IPS DF 6.9 (cell line): Measurements from ENCODE around the gene TMEM117.

ENCODE experiments used
- DNase-seq: peaks from one replicate; pipeline ENCODE4 v3.0.0-alpha.2; 2013; ENCODE audit warnings: low read depth, low spot score
- H3K27ac ChIP-seq: one replicate; pipeline ENCODE4 v1.5.1; 2013; ENCODE audit warnings: low read length, control low read depth
- H3K27me3 ChIP-seq: 2 replicates; pipeline ENCODE4 v1.6.1; 2013; ENCODE audit warnings: mild to moderate bottlenecking, low read length; ENCODE audit not compliant: control insufficient read depth, insufficient read depth
- H3K36me3 ChIP-seq: 2 replicates; pipeline ENCODE4 v1.6.1; 2013; ENCODE audit warnings: low read length; ENCODE audit not compliant: control insufficient read depth, insufficient read depth
- H3K4me1 ChIP-seq: 2 replicates; pipeline ENCODE4 v1.6.1; 2013; ENCODE audit warnings: low read length; ENCODE audit not compliant: control insufficient read depth, insufficient read depth
- H3K4me3 ChIP-seq: 2 replicates; pipeline ENCODE4 v1.5.1; 2013; ENCODE audit warnings: mild to moderate bottlenecking, low read length
- H3K9me3 ChIP-seq: 2 replicates; pipeline ENCODE4 v1.6.1; 2013; ENCODE audit warnings: low read length, inconsistent platforms; ENCODE audit not compliant: control insufficient read depth, insufficient read depth
- WGBS: extraction: QIAGEN DNeasy Blood & Tissue Kit; methylation state at CpG from one replicate; pipeline ENCODE4 v1.1.7; 2013; ENCODE audit warnings: mixed read lengths, missing lambda C conversion rate; ENCODE audit not compliant: insufficient read length, insufficient coverage; 5-methylcytosine and 5-hydroxymethylcytosine counted together

Gene TMEM117

DNA sequence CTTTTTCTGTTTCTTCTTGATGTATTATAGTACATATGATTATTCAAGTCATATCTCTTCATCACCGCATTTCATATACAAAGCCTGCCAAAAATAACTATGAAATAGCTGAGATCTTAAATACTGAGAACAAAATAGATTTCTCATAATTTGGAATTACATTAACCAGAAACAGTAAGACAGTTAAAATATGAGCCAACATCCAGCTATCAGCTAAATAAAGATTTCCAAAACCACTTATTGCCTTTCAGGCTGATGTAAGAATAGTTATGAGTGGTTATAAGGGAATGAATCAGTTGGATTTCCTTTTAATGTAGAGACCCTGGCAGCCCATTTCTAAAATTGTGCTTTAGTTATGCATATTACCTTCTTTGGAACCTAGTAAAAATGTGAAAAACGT lies 47.4 kb downstream of the TMEM117 start:
- WGBS: no CpG with 5 or more reads among the region's 2 CpGs
- Histone ChIP-seq H3K27me3 (no peaks in the 10 kb centered on the region), H3K36me3 (no peaks in the 10 kb centered on the region), H3K9me3 (no peaks in the 10 kb centered on the region), H3K4me3 (no peak overlapping the region), H3K27ac (no peak overlapping the region), H3K4me1 (no peaks in the 10 kb centered on the region)
- DNase-seq: no peak

DNA sequence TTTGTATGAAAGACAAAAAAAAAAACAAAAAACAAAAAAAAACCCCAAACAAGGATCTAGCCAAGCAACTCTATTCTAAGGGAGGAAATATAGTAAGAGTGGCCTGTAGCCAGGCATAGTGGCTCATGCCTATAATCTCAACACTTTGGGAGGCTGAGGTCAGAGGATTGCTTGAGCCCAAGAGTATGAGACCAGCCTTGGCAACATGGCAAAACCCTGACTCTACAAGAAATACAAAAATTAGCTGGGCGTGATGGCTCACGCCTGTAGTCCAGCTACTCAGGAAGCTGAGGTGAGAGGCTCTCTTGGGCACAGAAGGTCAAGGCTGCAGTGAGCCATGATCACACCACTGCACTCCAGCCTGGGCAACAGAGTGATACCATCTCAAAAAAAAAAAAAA lies 47.9 kb downstream of the TMEM117 start:
- Histone ChIP-seq H3K4me3 (no peak overlapping the region), H3K9me3 (no peaks in the 10 kb centered on the region), H3K27ac (no peak overlapping the region), H3K27me3 (no peaks in the 10 kb centered on the region), H3K4me1 (no peaks in the 10 kb centered on the region), H3K36me3 (no peaks in the 10 kb centered on the region)
- no CpG with 5 or more reads among the region's 2 CpGs for WGBS
- DNase-seq: no peak

DNA sequence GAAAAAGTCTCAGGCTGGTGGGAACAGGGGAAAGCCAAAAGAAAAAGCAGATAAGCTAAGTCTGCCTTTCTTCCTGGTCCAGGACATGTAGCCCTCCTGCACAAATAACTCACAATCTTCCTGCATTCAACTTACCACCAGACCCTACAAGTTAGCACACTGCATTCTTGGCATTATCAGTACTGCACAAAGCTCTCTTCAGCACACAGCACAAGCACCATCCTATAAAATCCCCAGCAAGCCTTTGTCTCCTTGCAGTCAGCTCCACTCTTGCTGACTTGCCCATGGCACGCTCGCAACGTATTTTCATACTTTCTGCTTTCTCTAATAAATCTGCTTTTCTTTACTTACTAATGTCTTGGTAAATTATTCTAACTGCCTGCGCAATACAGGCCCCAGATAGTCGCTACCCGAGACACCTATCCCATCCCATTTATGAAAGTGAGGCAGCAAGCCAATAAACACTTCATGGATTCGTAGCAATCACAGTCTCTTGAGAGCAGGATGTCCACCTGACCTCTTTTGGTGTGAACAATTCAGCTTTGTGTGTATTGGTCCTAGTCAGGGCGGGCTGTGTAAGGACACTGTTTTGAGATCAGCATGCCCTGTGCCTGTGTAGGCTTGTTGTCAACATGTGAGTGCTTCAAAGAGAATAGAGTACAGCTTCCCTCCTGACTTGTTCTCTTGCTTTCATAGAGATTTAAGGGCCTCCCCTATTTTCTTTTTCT lies 49.0 kb downstream of the TMEM117 start:
- DNase-seq: no peak
- no peaks in the 10 kb centered on the region for H3K36me3 ChIP-seq
- no peaks in the 10 kb centered on the region for H3K4me1 ChIP-seq
- no peak overlapping the region for H3K4me3 ChIP-seq
- no peak overlapping the region for H3K27ac ChIP-seq
- WGBS: no CpG with 5 or more reads among the region's 8 CpGs
- H3K27me3 ChIP-seq: no peaks in the 10 kb centered on the region
- no peaks in the 10 kb centered on the region for H3K9me3 ChIP-seq

DNA sequence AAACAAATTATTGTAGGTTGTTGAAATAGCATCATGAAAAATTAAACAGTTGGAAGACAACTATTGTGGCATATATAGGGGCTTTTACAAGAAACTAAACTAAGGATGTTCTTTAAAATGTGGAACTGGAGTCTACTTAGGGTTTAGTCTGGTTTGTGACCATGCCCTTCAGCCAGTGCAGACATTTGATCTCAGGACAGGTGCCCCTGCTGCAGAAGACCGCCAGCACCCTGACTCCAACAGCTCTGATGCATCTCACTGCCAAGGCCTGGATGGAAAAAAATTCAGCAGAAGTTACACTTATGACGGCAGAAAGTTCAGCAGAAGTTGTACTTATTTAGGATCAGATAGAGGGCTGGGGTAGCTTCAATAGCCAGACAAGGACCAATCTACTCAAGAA lies 51.5 kb downstream of the TMEM117 start:
- no CpG with 5 or more reads among the region's 2 CpGs for WGBS
- H3K4me3 ChIP-seq: no peak overlapping the region
- DNase-seq: no peak
- no peak overlapping the region for H3K27ac ChIP-seq
- no peaks in the 10 kb centered on the region for H3K36me3 ChIP-seq
- no peaks in the 10 kb centered on the region for H3K27me3 ChIP-seq
- H3K4me1 ChIP-seq: no peaks in the 10 kb centered on the region
- no peaks in the 10 kb centered on the region for H3K9me3 ChIP-seq

DNA sequence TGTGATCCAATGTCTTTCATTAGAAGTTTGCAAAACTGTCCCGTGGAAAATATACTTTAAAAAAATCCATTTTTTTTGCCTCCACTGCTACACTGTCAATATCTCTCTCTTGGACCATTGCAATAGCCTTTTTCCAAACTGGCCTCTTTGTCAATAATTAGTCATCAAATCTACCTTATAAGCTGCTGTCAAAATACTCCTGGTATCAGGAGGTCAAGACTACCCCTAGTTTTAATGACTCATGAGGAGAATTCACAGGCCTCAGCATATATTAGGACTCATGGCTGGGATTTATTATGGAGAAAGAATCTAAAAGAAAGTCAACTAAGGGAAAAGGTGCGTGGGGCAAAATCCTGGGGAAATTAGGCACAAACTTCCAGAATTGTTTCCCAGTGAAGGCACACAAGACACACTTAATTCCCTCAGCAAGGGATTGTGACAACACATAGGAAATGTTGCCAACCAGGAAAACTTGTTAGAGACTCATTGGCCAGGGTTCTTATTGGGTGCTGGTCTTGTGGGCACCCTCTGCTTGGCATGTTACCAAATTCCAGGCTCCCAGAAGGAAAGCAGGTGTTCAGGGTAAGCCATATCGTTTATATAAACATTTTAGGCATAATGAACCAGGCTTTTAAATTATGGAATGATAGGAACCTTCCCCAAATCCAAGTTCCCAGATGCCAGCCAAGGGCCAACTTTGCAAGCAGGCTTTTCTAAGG lies 56.1 kb downstream of the TMEM117 start:
- no peak for DNase-seq
- no peaks in the 10 kb centered on the region for H3K36me3 ChIP-seq
- H3K4me3 ChIP-seq: no peak overlapping the region
- no peaks in the 10 kb centered on the region for H3K27me3 ChIP-seq
- WGBS: no CpG with 5 or more reads among the region's 3 CpGs
- H3K4me1 ChIP-seq: no peaks in the 10 kb centered on the region
- no peak overlapping the region for H3K27ac ChIP-seq
- H3K9me3 ChIP-seq: no peaks in the 10 kb centered on the region

DNA sequence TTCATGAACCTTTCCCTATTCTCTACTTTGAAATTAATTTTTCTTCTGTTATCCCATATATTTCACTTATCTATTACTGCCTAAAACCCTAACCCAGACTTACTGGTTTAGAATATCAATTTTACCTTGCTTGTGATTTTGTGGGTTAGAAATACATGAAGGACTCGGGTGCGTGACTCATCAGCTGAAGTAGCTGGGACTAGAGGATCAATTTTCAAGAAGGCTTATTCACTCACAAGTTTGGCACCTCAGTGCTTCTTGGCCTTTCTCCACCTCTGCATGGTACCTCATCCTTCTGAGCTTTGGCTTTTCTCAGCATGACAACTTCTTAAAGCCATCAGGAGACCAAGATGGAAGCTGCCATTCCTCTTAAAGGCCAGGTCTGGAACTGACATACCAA lies 57.8 kb downstream of the TMEM117 start:
- no peaks in the 10 kb centered on the region for H3K9me3 ChIP-seq
- no peaks in the 10 kb centered on the region for H3K27me3 ChIP-seq
- no peaks in the 10 kb centered on the region for H3K4me1 ChIP-seq
- no CpG with 5 or more reads among the region's 2 CpGs for WGBS
- no peak overlapping the region for H3K4me3 ChIP-seq
- DNase-seq: no peak
- no peaks in the 10 kb centered on the region for H3K36me3 ChIP-seq
- no peak overlapping the region for H3K27ac ChIP-seq

DNA sequence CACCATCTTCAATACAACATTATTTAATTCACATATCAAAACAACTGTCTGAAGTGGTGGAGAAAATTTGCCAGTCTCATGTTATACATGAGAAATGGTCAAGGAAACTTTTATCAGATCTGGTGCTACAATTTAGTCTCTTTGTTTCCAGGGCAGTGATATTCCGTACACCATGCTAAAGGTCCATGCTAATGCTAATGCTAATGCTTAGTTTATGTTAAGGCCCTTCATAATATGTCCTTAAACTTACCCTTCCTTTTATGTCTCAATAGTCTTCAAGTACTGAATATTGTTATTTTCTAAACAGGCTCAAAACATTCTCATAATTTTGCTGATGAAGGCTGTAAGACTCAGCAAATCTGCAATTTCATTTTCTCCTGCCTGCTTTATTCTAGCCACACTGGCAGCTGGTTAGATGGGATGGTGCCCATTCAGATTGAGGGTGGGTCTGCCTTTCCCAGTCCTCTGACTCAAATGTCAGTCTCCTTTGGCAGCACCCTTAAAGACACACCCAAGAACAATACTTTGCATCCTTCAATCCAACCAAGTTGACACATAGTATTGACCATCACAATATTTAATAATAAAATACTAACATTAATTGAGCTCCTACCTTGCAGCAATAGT lies 59.8 kb downstream of the TMEM117 start:
- no peaks in the 10 kb centered on the region for H3K4me1 ChIP-seq
- H3K27me3 ChIP-seq: no peaks in the 10 kb centered on the region
- whole genome bisulfite sequencing: no CpG with 5 or more reads among the region's 1 CpG
- H3K36me3 ChIP-seq: no peaks in the 10 kb centered on the region
- H3K4me3 ChIP-seq: no peak overlapping the region
- no peak for DNase-seq
- no peak overlapping the region for H3K27ac ChIP-seq
- no peaks in the 10 kb centered on the region for H3K9me3 ChIP-seq

DNA sequence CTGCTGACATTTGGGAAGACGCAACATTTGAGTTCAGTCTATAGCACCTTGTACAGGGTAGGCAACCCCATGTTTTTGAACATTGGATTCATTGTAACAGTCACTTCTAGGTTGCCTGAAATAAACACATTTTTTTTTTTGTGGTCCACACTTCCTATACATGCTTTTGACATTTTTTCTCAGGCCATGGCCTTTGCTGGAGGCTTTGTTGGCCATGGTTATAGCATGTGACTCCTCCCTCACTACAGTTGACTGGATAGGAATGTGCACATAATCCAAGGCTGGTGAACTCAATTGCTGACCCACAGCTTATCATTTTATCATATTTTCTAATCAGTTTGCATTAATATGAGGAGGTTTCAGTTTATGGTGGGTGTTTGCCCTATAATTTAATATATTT lies 60.6 kb downstream of the TMEM117 start:
- H3K27ac ChIP-seq: no peak overlapping the region
- no peaks in the 10 kb centered on the region for H3K27me3 ChIP-seq
- H3K36me3 ChIP-seq: no peaks in the 10 kb centered on the region
- no peak overlapping the region for H3K4me3 ChIP-seq
- H3K9me3 ChIP-seq: no peaks in the 10 kb centered on the region
- no peak for DNase-seq
- H3K4me1 ChIP-seq: no peaks in the 10 kb centered on the region
- no CpG with 5 or more reads among the region's 1 CpG for WGBS

DNA sequence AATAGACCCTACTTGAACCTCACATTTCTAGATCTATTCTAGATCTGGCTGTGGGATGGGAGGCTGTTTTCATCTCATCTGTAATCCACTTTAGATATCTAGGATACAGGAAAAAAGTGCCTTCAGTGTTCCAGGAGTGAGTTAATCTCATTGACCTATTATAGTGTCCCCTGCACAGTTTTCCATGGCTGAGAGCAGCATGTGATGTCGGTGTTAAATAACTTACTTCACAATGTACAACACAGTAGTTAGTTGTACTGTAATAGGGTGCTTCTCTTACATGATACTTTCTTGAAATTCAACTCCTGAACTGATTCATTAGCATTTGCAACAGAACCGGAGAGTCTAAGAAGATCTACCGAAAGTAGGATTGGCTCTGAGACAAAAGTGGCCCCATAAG lies 62.6 kb downstream of the TMEM117 start:
- Histone ChIP-seq H3K27me3 (no peaks in the 10 kb centered on the region), H3K36me3 (no peaks in the 10 kb centered on the region), H3K4me1 (no peaks in the 10 kb centered on the region), H3K9me3 (no peaks in the 10 kb centered on the region), H3K4me3 (no peak overlapping the region), H3K27ac (no peak overlapping the region)
- no peak for DNase-seq
- no CpG with 5 or more reads among the region's 3 CpGs for WGBS

DNA sequence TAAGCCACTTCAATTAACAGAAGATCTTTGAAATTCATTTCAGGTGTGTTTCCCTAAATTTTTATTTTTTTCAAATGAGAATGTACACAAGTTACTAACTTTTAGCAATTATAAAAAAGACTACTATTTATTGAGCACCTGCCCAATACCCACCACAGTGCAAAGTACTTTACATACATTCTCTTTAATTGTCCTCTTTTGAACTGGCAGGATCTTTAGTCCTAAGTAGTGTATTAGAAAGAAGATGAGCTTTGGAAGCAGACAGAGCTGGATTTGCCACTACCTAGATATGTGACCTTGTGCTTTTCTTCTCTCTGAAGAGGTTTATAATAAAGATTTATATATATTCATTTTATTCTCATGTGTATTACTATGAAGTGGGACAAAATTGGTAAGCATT lies 63.7 kb downstream of the TMEM117 start:
- H3K4me3 ChIP-seq: no peak overlapping the region
- H3K4me1 ChIP-seq: no peaks in the 10 kb centered on the region
- DNase-seq: no peak

DNA sequence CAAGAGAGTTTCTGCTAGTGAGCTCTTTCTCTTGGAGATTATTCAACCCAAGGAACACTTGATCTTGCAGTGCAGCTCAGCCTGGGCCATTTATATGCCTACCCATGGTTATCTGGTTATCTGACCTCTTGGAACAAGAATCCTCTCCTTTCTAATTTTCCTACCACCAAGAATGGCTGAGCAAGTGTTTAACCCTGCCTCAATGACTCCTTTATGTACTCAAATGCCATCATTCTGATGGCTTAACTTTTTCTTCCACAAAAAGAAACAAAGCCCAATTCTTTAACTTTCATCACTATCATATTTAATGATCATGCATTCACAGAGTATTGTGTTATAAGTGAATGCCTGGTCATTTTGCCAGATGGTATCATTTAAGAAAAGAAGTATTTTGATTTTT lies 67.8 kb downstream of the TMEM117 start:
- no peaks in the 10 kb centered on the region for H3K4me1 ChIP-seq
- no peak for DNase-seq
- H3K27me3 ChIP-seq: no peaks in the 10 kb centered on the region
- no peaks in the 10 kb centered on the region for H3K9me3 ChIP-seq
- no peaks in the 10 kb centered on the region for H3K36me3 ChIP-seq
- H3K4me3 ChIP-seq: no peak overlapping the region
- H3K27ac ChIP-seq: no peak overlapping the region

More for the DNA sequence above, 63.7 kb downstream of the TMEM117 start:
- Histone ChIP-seq H3K27me3 (no peaks in the 10 kb centered on the region), H3K36me3 (no peaks in the 10 kb centered on the region), H3K27ac (no peak overlapping the region), H3K9me3 (no peaks in the 10 kb centered on the region)
